GM21360 (cell line): ENCODE data around the gene DNM3.

Experiments
- ATAC-seq: cut with Tn5 transposase; IDR thresholded peaks from one replicate; pipeline ENCODE4 v1.9.1; 2021; ENCODE audit warnings: mild to moderate bottlenecking, moderate library complexity; ENCODE audit not compliant: unreplicated experiment

Gene DNM3

GRCh38 chr1:171868217-171868803 lies 27.0 kb downstream of the DNM3 start:
- ATAC-seq = no peak

- ATAC-seq = no peak
Observed at GRCh38 chr1:171869097-171869496, 27.8 kb downstream of the DNM3 start.

GRCh38 chr1:171871848-171872247 lies 30.6 kb downstream of the DNM3 start:
- no peak for ATAC-seq

- no peak for ATAC-seq
Observed at GRCh38 chr1:171872430-171872829, 31.1 kb downstream of the DNM3 start.

- ATAC-seq = no peak
Observed at GRCh38 chr1:171873664-171874063, 32.4 kb downstream of the DNM3 start.

- ATAC-seq = peak; percentile 94
Observed at GRCh38 chr1:171877701-171878100, 36.4 kb downstream of the DNM3 start.

- ATAC-seq = no peak
Observed at GRCh38 chr1:171879556-171879955, 38.3 kb downstream of the DNM3 start.

- ATAC-seq = no peak
Observed at GRCh38 chr1:171881442-171881841, 40.1 kb downstream of the DNM3 start.

- no peak for ATAC-seq
Observed at GRCh38 chr1:171883849-171884248, 42.6 kb downstream of the DNM3 start.

GRCh38 chr1:171884475-171884874 lies 43.2 kb downstream of the DNM3 start:
- ATAC-seq = no peak

GRCh38 chr1:171890131-171890530 lies 48.8 kb downstream of the DNM3 start:
- ATAC-seq = no peak

GRCh38 chr1:171896936-171897703 lies 55.8 kb downstream of the DNM3 start:
- ATAC-seq = no peak

- ATAC-seq = no peak
Observed at GRCh38 chr1:171898941-171899340, 57.6 kb downstream of the DNM3 start.

GRCh38 chr1:171899838-171900237 lies 58.5 kb downstream of the DNM3 start:
- no peak for ATAC-seq

GRCh38 chr1:171901245-171901644 lies 59.9 kb downstream of the DNM3 start:
- no peak for ATAC-seq

GRCh38 chr1:171902527-171902926 lies 61.2 kb downstream of the DNM3 start:
- no peak for ATAC-seq

GRCh38 chr1:171904778-171905450 lies 63.6 kb downstream of the DNM3 start:
- no peak for ATAC-seq

GRCh38 chr1:171909711-171910110 lies 68.4 kb downstream of the DNM3 start:
- ATAC-seq = no peak

GRCh38 chr1:171910786-171911185 lies 69.5 kb downstream of the DNM3 start:
- ATAC-seq = no peak

- ATAC-seq = no peak
Observed at GRCh38 chr1:171911506-171911905, 70.2 kb downstream of the DNM3 start.

GRCh38 chr1:171912509-171913175 lies 71.3 kb downstream of the DNM3 start:
- ATAC-seq = no peak

- no peak for ATAC-seq
Observed at GRCh38 chr1:171913385-171913784, 72.1 kb downstream of the DNM3 start.
